ELR (cell line): ENCODE measurements around the gene RNF208.
"Not testable (repeated sequence)": the region's sequence is repeated elsewhere in the genome, so short reads cannot be mapped to it uniquely, and the experiment has no call there.

ENCODE experiments used
- DNase-seq: peaks from one replicate; pipeline ENCODE4 v3.0.0-alpha.2; 2015; ENCODE audit warnings: low read depth

Gene RNF208

GRCh38 chr9:137253717-137254623 is 31.9 kb upstream of the RNF208 start:
- DNase-seq, result peak; percentile 40

GRCh38 chr9:137252555-137253506 is 30.8 kb upstream of the RNF208 start:
- no peak for DNase-seq

GRCh38 chr9:137251490-137252268 is 29.6 kb upstream of the RNF208 start:
- DNase-seq, result no peak

- no peak for DNase-seq
Measured at GRCh38 chr9:137251194-137251461, 29.1 kb upstream of the RNF208 start, which contains the start of gene STPG3. STPG3 (plus strand) TSS chr9:137251286; CDS start chr9:137251287, 1 bp downstream.

GRCh38 chr9:137250329-137251193 is 28.5 kb upstream of the RNF208 start:
- DNase-seq, result no peak

GRCh38 chr9:137247916-137248175 is 25.8 kb upstream of the RNF208 start:
- no peak for DNase-seq

- DNase-seq, result no peak
Measured at GRCh38 chr9:137247135-137247915, 25.3 kb upstream of the RNF208 start.

- no peak for DNase-seq
Measured at GRCh38 chr9:137245450-137246421, 23.7 kb upstream of the RNF208 start.

- no peak for DNase-seq
Measured at GRCh38 chr9:137244486-137245449, 22.7 kb upstream of the RNF208 start.

- DNase-seq, result peak; percentile 53
Measured at GRCh38 chr9:137243626-137244485, 21.8 kb upstream of the RNF208 start.

GRCh38 chr9:137243266-137243625 is 21.2 kb upstream of the RNF208 start:
- not testable (repeated sequence) for DNase-seq

GRCh38 chr9:137242269-137243203 is 20.5 kb upstream of the RNF208 start:
- DNase-seq, result no peak

- peak; percentile 72 for DNase-seq
Measured at GRCh38 chr9:137241490-137242268, 19.6 kb upstream of the RNF208 start.

- DNase-seq, result peak; percentile 100
Measured at GRCh38 chr9:137240841-137241489, 18.9 kb upstream of the RNF208 start, which contains the start of gene TUBB4B. TUBB4B (plus strand) TSS chr9:137241287; CDS start chr9:137241361, 74 bp downstream.
